ENCODE measurements around the gene TP53.

Gene TP53

DNA sequence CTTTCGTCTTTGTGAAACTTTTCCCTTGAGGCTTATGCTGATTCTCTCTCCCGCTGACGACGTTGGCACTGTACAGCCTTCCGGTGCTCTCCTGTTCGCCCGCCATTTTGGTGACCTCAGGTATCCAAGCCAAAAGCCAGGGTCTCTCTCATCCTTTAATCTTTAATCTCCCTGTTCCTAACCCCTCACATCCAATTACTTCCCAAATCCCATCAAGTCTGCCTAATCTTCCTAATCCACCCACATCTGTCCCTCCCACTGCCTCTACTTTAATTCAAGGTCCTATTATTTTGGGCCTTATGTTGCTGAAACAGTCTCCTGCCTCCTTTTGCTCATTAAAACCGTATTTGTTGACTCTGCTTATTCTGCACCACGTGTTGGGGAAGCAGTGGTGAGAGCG is 8.3 kb upstream of the TP53 start:
- H3K9me3 Mint-ChIP-seq = no peaks in the 10 kb centered on the region
- H3K36me3 Mint-ChIP-seq = peaks cover 24% of the 10 kb centered on the region
- H3K4me3 Mint-ChIP-seq = no peak overlapping the region
- H3K27ac Mint-ChIP-seq = no peak overlapping the region
- no peaks in the 10 kb centered on the region for H3K4me1 Mint-ChIP-seq
- H3K27me3 Mint-ChIP-seq = no peaks in the 10 kb centered on the region

DNA sequence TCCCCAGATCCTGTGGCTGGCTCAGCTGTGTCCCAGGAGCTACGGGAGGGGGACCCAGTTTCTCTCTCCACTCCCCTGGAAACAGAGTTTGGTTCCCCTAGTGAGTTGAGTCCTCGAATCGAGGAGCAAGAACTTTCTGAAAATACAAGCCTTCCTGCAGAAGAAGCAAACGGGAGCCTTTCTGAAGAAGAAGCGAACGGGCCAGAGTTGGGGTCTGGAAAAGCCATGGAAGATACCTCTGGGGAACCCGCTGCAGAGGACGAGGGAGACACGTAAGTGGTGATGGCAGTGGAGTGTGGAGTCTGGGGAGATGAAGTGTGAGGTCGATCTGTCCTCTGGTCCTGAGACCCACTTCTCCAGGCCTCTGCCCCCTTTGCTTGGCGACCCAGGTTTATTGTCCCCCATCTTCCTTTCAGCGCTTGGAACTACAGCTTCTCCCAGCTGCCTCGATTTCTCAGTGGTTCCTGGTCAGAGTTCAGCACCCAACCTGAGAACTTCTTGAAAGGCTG is 1.6 kb upstream of the TP53 start:
- Mint-ChIP-seq H3K27me3 (no peaks in the 10 kb centered on the region), H3K4me3 (peak overlapping the region; percentile 95), H3K36me3 (peaks cover 19% of the 10 kb centered on the region), H3K4me1 (peaks cover 24% of the 10 kb centered on the region), H3K9me3 (no peaks in the 10 kb centered on the region), H3K27ac (no peak overlapping the region)

DNA sequence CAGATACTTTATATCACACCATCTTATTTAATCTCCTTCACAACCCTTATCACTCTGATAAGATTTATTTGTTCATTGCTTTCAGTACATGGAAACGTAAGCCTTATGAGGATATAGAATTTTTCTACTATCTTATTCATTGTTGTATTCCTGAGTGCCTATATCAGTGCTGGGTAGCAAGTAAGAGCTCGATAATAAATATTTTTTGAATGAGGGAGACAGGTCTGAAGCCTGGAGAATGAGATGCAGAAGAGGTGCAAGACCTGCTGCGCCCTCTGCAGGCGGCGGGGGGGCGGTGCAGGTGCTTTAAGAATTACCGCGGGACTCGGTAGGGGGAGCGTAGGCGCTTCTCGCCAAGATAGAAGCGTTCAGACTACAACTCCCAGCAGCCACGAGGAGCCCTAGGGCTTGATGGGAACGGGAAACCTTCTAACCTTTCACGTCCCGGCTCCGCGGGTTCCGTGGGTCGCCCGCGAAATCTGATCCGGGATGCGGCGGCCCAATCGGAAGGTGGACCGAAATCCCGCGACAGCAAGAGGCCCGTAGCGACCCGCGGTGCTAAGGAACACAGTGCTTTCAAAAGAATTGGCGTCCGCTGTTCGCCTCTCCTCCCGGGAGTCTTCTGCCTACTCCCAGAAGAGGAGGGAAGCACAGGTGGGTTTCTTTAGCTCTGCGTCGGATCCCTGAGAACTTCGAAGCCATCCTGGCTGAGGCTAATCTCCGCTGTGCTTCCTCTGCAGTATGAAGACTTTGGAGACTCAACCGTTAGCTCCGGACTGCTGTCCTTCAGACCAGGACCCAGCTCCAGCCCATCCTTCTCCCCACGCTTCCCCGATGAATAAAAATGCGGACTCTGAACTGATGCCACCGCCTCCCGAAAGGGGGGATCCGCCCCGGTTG is 868 bp upstream of the TP53 start, which contains the start of gene WRAP53:
Gene WRAP53, plus strand, starts transcription at position 570 of the 900 bp plus-strand sequence. Its CDS starts 172 bp downstream, at position 742.
- Mint-ChIP-seq H3K27ac (peak within 1 kb of the TSS; percentile 99), H3K4me3 (peak within 1 kb of the TSS; percentile 95), H3K36me3 (peaks cover 15% of the 10 kb centered on the region), H3K4me1 (peaks cover 29% of the 10 kb centered on the region), H3K27me3 (no peaks in the 10 kb centered on the region), H3K9me3 (no peaks in the 10 kb centered on the region)

DNA sequence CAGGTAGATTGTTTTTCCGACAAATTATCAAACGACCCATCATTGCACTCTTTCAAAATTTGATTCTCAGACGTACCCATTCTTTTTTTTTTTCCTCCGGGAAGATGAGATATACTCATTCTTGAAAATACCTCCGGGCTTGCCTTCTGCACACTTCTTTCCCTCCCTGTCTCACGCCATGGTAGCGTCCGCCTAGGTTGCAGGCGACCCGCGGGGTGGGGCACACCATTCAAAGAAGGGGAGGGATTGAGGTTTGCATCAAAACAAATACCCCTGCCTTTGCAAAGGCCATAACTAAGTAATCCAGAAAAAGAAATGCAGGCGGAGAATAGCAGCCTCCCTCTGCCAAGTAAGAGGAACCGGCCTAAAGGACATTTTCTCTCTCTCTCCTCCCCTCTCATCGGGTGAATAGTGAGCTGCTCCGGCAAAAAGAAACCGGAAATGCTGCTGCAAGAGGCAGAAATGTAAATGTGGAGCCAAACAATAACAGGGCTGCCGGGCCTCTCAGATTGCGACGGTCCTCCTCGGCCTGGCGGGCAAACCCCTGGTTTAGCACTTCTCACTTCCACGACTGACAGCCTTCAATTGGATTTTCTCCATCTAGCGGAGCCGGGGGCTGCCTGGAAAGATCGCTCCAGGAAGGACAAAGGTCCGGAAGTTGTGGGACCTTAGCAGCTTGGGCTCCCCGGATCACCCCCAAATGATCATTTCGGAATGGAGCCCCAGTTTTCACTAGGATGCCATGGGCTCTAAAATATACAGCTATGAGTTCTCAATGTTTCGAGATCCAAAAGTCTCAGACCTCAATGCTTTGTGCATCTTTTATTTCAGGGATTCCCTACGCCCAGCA is 843 bp downstream of the TP53 start:
- Mint-ChIP-seq H3K4me3 (peak overlapping the region; percentile 95), H3K27ac (peak overlapping the region; percentile 99), H3K36me3 (peaks cover 12% of the 10 kb centered on the region), H3K4me1 (peaks cover 35% of the 10 kb centered on the region), H3K9me3 (no peaks in the 10 kb centered on the region), H3K27me3 (no peaks in the 10 kb centered on the region)

DNA sequence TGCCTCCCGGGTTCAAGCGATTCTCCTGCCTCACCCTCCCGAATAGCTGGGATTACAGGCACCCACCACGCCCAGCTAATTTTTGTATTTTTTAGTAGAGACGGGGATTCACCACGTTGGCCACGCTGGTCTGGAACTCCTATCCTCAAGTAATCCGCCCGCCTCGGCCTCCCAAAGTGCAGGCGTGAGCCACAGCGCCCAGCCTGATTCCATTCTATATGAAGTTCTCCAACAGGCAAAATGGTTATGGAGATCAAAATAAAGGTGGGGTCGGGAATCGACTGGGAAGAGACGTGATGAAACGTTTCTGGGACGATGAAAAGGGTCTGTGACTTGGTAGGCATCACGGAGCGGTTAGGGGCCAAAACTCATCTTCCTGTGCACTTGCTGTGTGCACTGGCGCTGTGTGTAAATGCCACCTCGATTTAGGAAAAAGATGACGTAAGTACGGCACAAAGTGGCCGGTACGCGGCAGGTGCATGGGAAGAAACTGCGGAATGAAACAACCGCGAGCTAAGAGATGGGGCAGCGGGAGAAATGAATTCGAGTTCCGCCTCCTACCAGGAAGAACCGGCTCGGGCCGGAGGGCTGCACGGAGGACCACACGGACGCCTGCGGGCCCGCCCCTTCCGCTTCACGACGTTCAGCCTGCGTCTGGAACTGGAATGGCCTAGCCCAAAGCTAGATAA is 1.6 kb downstream of the TP53 start:
- H3K9me3 Mint-ChIP-seq = no peaks in the 10 kb centered on the region
- H3K36me3 Mint-ChIP-seq = peaks cover 10% of the 10 kb centered on the region
- peak overlapping the region; percentile 99 for H3K27ac Mint-ChIP-seq
- H3K4me1 Mint-ChIP-seq = peaks cover 35% of the 10 kb centered on the region
- H3K27me3 Mint-ChIP-seq = no peaks in the 10 kb centered on the region
- H3K4me3 Mint-ChIP-seq = peak overlapping the region; percentile 95

DNA sequence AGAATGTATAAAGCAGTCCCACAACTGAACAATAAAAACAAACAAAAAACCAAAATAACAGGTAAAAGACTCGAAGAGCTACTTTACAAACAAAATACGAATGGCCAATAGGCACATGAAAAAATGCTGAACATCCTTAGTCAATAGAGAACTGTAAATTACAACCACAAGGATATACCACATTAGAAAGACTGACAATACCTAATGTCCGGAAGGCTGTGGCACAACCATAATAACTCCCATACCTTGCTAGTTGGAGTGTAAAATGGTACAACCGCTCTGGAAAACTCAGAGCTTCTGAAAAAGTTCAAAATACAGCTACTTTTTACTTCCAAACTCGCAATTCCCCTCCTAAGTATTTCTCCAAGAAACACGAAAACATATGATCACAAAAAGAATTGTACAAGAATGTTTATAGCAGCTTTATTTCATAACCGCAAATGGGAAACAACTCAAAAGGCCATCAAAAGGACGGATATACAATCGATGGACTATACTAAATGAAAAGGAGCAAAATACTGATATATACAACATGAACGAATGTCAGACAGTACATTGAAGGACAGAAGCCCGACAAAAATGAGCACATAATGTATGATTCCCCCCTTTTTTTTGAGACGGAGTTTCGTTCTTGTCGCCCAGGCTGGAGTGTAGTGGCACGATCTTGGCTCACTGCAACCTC is 2.3 kb downstream of the TP53 start:
- no peaks in the 10 kb centered on the region for H3K9me3 Mint-ChIP-seq
- H3K4me1 Mint-ChIP-seq = peaks cover 32% of the 10 kb centered on the region
- H3K4me3 Mint-ChIP-seq = peak overlapping the region; percentile 95
- peaks cover 10% of the 10 kb centered on the region for H3K36me3 Mint-ChIP-seq
- H3K27me3 Mint-ChIP-seq = no peaks in the 10 kb centered on the region
- H3K27ac Mint-ChIP-seq = peak overlapping the region; percentile 99

DNA sequence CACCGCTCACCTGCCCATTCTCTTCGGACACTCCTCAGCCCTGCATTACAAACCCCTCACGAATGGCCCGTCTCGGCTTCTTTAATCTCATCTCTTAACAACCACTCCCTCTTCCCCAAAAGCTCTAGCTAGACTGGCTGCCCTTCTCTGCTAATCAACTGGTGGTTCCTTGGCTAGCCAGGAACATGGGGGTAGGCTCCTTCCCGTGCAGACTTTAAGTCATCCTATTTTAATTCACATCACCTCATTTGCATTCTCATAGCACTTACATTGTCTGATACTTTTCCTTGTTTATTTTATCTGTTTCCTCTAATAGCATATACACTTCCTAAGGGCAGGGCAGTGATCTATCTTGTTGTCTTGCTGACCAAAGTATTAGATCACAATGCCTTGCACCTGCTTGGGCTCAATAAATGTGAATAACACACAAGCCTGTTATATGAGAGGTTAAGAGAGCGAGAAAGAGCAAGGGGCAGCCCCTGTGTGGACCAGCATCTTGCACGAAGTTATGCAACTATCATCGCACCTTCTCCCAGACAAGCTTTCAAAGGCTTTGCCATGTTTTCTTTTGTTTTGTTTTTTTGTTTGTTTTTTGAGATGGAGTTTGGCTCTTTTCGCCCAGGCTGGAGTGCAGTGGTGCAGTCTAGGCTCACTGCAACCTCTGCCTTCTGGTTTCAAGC is 9.8 kb downstream of the TP53 start:
- H3K9me3 Mint-ChIP-seq = no peaks in the 10 kb centered on the region
- H3K4me1 Mint-ChIP-seq = peaks cover 10% of the 10 kb centered on the region
- no peaks in the 10 kb centered on the region for H3K27me3 Mint-ChIP-seq
- H3K4me3 Mint-ChIP-seq = no peak overlapping the region
- peak overlapping the region; percentile 13 for H3K27ac Mint-ChIP-seq
- H3K36me3 Mint-ChIP-seq = peaks cover 16% of the 10 kb centered on the region

DNA sequence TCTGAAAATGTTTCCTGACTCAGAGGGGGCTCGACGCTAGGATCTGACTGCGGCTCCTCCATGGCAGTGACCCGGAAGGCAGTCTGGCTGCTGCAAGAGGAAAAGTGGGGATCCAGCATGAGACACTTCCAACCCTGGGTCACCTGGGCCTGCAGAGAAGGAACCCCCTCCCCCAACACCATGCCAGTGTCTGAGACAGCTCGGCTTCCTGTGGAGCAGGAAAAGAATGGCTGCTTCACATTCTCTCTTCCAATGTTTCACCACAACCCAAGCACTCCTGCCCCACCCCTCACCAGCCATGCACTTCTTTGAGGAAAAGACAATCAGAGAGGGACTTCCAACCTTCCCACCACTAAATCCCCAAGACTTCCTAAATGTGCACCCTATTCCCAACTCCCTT is 10.8 kb downstream of the TP53 start:
- Mint-ChIP-seq H3K36me3 (peaks cover 16% of the 10 kb centered on the region), H3K4me3 (no peak overlapping the region), H3K4me1 (peaks cover 7% of the 10 kb centered on the region), H3K9me3 (no peaks in the 10 kb centered on the region), H3K27ac (peak overlapping the region; percentile 65), H3K27me3 (no peaks in the 10 kb centered on the region)

DNA sequence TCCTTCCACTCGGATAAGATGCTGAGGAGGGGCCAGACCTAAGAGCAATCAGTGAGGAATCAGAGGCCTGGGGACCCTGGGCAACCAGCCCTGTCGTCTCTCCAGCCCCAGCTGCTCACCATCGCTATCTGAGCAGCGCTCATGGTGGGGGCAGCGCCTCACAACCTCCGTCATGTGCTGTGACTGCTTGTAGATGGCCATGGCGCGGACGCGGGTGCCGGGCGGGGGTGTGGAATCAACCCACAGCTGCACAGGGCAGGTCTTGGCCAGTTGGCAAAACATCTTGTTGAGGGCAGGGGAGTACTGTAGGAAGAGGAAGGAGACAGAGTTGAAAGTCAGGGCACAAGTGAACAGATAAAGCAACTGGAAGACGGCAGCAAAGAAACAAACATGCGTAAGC is 12.4 kb downstream of the TP53 start:
- Mint-ChIP-seq H3K4me3 (no peak overlapping the region), H3K9me3 (no peaks in the 10 kb centered on the region), H3K36me3 (peaks cover 19% of the 10 kb centered on the region), H3K4me1 (peaks cover 7% of the 10 kb centered on the region), H3K27ac (no peak overlapping the region), H3K27me3 (no peaks in the 10 kb centered on the region)

DNA sequence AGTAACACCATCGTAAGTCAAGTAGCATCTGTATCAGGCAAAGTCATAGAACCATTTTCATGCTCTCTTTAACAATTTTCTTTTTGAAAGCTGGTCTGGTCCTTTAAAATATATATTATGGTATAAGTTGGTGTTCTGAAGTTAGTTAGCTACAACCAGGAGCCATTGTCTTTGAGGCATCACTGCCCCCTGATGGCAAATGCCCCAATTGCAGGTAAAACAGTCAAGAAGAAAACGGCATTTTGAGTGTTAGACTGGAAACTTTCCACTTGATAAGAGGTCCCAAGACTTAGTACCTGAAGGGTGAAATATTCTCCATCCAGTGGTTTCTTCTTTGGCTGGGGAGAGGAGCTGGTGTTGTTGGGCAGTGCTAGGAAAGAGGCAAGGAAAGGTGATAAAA is 14.1 kb downstream of the TP53 start:
- Mint-ChIP-seq H3K9me3 (no peaks in the 10 kb centered on the region), H3K36me3 (peaks cover 19% of the 10 kb centered on the region), H3K27me3 (no peaks in the 10 kb centered on the region), H3K4me1 (peaks cover 7% of the 10 kb centered on the region), H3K4me3 (no peak overlapping the region), H3K27ac (no peak overlapping the region)

DNA sequence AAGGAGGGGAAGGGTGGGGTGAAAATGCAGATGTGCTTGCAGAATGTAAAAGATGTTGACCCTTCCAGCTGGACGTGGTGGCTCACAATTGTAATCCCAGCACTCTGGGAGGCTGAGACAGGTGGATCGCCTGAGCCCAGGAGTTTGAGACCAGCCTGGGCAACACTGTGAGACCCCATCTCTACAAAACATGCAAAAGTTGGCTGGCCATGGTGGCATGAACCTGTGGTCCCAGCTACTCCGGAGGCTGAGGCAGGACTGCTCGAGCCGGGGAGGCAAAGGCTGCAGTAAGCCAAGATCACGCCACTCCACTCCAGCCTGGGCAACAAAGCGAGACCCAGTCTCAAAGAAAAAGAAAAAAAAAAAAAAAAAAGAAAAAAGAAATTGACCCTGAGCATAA is 18.8 kb downstream of the TP53 start:
- Mint-ChIP-seq H3K4me1 (no peaks in the 10 kb centered on the region), H3K4me3 (no peak overlapping the region), H3K9me3 (no peaks in the 10 kb centered on the region), H3K27me3 (no peaks in the 10 kb centered on the region), H3K36me3 (peaks cover 10% of the 10 kb centered on the region), H3K27ac (no peak overlapping the region)

DNA sequence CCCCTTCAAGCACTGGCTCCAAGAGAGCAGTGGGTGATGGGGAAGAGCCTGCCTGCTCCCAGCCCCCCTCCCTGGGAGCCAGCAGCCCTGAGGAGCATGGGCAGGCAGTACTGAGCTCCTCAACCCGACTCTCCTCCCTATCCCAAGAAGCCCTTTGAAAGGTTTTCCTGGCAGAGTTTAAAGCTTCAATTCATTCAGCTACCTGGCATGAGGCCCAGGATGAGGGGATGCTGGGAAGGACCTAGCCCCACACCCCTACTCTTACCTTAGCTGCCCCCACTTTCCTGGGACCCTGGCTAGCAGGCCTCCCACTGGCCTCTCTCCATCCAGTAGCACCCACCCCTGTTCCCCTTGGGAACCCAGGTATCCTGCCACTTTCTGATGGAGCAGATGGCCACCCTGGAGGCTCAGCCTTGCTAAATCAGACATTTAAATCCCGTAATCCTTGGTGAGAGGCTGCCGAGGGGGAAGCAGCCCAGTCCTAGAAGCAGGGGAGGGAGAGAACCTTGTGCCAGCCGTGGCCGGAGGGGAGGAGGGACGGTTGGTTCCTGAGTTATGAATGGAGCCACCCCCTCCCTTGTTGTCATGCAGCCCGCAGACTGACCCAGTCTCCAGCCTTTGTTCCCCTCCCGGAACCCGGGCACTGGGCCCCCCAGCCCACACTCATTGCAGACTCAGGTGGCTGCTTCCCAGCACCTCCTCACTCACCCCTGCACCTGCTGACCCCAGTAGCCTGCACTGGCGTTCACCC is 19.5 kb downstream of the TP53 start:
- Mint-ChIP-seq H3K4me3 (no peak overlapping the region), H3K27ac (peak overlapping the region; percentile 59), H3K9me3 (no peaks in the 10 kb centered on the region), H3K27me3 (no peaks in the 10 kb centered on the region), H3K4me1 (no peaks in the 10 kb centered on the region), H3K36me3 (peaks cover 5% of the 10 kb centered on the region)

DNA sequence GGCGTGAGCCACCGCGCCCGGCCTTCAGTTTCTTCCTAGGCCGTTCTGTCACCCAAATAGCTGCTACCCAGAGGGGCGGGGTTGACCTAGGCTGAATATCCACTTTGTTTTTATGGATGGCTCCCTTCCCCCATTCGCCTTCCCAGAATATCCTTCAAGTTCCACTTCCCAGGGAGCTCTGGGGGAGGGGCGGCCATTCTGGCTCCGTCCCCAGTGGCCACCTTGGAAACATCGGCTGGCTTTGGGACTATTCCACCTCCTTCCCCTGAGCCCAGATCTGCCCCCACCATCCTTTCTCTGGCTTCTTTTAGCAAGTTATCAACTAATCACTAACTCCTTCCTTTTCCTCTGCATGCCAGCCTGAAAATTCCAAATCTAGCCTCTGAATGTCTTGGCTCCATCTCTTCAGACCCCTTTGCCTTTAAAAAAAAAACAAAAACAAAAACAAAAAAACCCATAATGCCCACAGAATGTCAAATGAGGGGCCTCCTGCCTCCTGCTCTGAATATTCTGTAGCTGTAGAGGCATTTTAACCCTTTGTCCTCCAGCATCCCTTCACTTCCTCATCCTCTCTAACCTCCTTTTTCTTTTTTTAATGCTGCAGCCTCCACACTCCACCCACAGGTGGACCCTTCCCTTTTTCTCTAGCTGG is 30.2 kb downstream of the TP53 start:
- H3K4me1 Mint-ChIP-seq = no peaks in the 10 kb centered on the region
- H3K27me3 Mint-ChIP-seq = peaks cover 2% of the 10 kb centered on the region
- no peaks in the 10 kb centered on the region for H3K9me3 Mint-ChIP-seq
- no peak overlapping the region for H3K27ac Mint-ChIP-seq
- no peaks in the 10 kb centered on the region for H3K36me3 Mint-ChIP-seq
- H3K4me3 Mint-ChIP-seq = no peak overlapping the region

DNA sequence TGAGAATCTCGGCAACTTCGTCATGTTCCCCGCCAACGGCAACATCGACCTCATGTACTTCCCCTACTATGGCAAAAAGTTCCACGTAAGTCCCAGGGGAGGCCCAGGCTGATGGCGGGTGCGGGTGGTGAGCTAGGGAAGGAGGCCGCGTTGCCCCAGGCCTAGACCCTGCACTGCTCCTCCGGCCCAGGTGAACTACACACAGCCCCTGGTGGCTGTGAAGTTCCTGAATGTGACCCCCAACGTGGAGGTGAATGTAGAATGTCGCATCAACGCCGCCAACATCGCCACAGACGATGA is 31.8 kb downstream of the TP53 start:
- no peaks in the 10 kb centered on the region for H3K9me3 Mint-ChIP-seq
- H3K36me3 Mint-ChIP-seq = no peaks in the 10 kb centered on the region
- H3K4me1 Mint-ChIP-seq = peaks cover 8% of the 10 kb centered on the region
- H3K27ac Mint-ChIP-seq = no peak overlapping the region
- H3K27me3 Mint-ChIP-seq = peaks cover 8% of the 10 kb centered on the region
- H3K4me3 Mint-ChIP-seq = no peak overlapping the region

Measured in activated naive CD4-positive, alpha-beta T cell treated with anti-CD3 and anti-CD28 coated beads, Interleukin-2, amount 50 U/mL, for 24 hours (primary cell).